Neural cell (in vitro differentiated cells): ENCODE results near the gene CTDP1.

Experiments
- EP300 ChIP-seq: fragments of 450-650 bp; conservative IDR thresholded peaks from 2 replicates; pipeline ENCODE4 v1.6.1; 2014; ENCODE audit warnings: antibody characterized with exemption, mild to moderate bottlenecking, moderate library complexity; ENCODE audit not compliant: poor library complexity, severe bottlenecking
- EZH2 ChIP-seq: fragments of 200-600, 300-800 bp; shearing (Covaris generic), sonication (generic); IDR thresholded peaks from 2 replicates; pipeline ENCODE4 v1.6.1; 2014; ENCODE audit warnings: antibody characterized with exemption, low read length, borderline replicate concordance, mild to moderate bottlenecking; ENCODE audit not compliant: insufficient read depth, poor library complexity, severe bottlenecking
- MXI1 ChIP-seq: fragments of 450-650 bp; conservative IDR thresholded peaks from 2 replicates; pipeline ENCODE4 v1.6.1; 2014; ENCODE audit warnings: antibody characterized with exemption, mild to moderate bottlenecking; ENCODE audit not compliant: poor library complexity, severe bottlenecking
- POLR2AphosphoS5 ChIP-seq: IDR thresholded peaks from 2 replicates; pipeline ENCODE4 v1.6.1; 2012
- RAD21 ChIP-seq: fragments of 450-650 bp; conservative IDR thresholded peaks from 2 replicates; pipeline ENCODE4 v1.6.1; 2014; ENCODE audit warnings: antibody characterized with exemption, mild to moderate bottlenecking, moderate library complexity
- SMC3 ChIP-seq: fragments of 450-650 bp; conservative IDR thresholded peaks from 2 replicates; pipeline ENCODE4 v1.6.1; 2014; ENCODE audit warnings: antibody characterized with exemption, mild to moderate bottlenecking, moderate library complexity; ENCODE audit not compliant: poor library complexity
- TAF1 ChIP-seq: IDR thresholded peaks from 2 replicates; pipeline ENCODE4 v1.6.1; 2012; ENCODE audit warnings: low read depth
- TF ChIP-seq, protein P1 (sequence below): fragments of 450-650 bp; IDR thresholded peaks from 2 replicates; pipeline ENCODE4 v1.5.1; 2014; ENCODE audit warnings: antibody characterized with exemption, mild to moderate bottlenecking, moderate library complexity; ENCODE audit not compliant: poor library complexity, severe bottlenecking
- TF ChIP-seq, protein P2 (sequence below): IDR thresholded peaks from 2 replicates; pipeline ENCODE4 v1.6.1; 2012; ENCODE audit warnings: borderline replicate concordance

DNA sequence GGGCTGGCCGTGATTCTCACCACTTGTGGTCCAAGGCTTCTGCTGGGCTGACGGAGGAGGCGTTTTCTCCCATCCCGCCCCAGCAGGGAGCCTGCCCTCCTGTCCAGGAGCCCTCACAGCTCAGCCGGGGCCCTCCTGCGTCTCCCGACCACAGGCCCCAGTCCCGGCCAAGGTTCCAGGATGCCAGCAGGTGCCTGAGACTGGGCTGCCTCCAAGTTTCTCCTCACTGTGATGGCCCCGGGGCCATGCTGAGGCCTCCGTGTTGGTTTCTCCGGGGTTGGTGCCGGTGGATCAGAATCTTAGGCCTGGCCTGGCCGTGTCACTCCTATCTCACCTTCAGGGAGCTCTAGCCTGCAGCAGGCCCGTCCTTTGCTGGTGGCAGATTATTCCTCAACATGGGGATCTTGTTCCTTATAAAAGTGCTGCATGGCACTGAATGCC is 124.0 kb downstream of the CTDP1 start:
- TF ChIP-seq POLR2AphosphoS5 (no peak), EZH2 (no peak), MXI1 (no peak), EP300 (no peak), SMC3 (no peak), RAD21 (no peak), TAF1 (no peak)
- TF ChIP-seq, protein P1, sequence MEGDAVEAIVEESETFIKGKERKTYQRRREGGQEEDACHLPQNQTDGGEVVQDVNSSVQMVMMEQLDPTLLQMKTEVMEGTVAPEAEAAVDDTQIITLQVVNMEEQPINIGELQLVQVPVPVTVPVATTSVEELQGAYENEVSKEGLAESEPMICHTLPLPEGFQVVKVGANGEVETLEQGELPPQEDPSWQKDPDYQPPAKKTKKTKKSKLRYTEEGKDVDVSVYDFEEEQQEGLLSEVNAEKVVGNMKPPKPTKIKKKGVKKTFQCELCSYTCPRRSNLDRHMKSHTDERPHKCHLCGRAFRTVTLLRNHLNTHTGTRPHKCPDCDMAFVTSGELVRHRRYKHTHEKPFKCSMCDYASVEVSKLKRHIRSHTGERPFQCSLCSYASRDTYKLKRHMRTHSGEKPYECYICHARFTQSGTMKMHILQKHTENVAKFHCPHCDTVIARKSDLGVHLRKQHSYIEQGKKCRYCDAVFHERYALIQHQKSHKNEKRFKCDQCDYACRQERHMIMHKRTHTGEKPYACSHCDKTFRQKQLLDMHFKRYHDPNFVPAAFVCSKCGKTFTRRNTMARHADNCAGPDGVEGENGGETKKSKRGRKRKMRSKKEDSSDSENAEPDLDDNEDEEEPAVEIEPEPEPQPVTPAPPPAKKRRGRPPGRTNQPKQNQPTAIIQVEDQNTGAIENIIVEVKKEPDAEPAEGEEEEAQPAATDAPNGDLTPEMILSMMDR: no peak
- TF ChIP-seq, protein P2, sequence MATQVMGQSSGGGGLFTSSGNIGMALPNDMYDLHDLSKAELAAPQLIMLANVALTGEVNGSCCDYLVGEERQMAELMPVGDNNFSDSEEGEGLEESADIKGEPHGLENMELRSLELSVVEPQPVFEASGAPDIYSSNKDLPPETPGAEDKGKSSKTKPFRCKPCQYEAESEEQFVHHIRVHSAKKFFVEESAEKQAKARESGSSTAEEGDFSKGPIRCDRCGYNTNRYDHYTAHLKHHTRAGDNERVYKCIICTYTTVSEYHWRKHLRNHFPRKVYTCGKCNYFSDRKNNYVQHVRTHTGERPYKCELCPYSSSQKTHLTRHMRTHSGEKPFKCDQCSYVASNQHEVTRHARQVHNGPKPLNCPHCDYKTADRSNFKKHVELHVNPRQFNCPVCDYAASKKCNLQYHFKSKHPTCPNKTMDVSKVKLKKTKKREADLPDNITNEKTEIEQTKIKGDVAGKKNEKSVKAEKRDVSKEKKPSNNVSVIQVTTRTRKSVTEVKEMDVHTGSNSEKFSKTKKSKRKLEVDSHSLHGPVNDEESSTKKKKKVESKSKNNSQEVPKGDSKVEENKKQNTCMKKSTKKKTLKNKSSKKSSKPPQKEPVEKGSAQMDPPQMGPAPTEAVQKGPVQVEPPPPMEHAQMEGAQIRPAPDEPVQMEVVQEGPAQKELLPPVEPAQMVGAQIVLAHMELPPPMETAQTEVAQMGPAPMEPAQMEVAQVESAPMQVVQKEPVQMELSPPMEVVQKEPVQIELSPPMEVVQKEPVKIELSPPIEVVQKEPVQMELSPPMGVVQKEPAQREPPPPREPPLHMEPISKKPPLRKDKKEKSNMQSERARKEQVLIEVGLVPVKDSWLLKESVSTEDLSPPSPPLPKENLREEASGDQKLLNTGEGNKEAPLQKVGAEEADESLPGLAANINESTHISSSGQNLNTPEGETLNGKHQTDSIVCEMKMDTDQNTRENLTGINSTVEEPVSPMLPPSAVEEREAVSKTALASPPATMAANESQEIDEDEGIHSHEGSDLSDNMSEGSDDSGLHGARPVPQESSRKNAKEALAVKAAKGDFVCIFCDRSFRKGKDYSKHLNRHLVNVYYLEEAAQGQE: no peak
